GM19240 (cell line): Measurements from ENCODE around the gene MLN.
A peak's percentile ranks its signal among the peaks of the same experiment; 100 is the strongest.

Experiments
- DNase-seq: peaks from one replicate; pipeline ENCODE4 v3.0.0; 2011; ENCODE audit warnings: low spot score; ENCODE audit not compliant: insufficient read length

The MLN gene

GRCh38 chr6:33754222-33754621, 49.6 kb downstream of the MLN start:
- DNase-seq, result no peak

GRCh38 chr6:33752646-33753015, 51.2 kb downstream of the MLN start:
- DNase-seq, result no peak

- peak; percentile 29 for DNase-seq
Measured at GRCh38 chr6:33751771-33752645, 51.8 kb downstream of the MLN start.

- no peak for DNase-seq
Measured at GRCh38 chr6:33750244-33750991, 53.4 kb downstream of the MLN start.

- DNase-seq, result no peak
Measured at GRCh38 chr6:33749401-33749800, 54.4 kb downstream of the MLN start.

GRCh38 chr6:33748841-33749240, 55.0 kb downstream of the MLN start:
- DNase-seq, result no peak

GRCh38 chr6:33747823-33748222, 56.0 kb downstream of the MLN start:
- DNase-seq, result no peak

- DNase-seq, result no peak
Measured at GRCh38 chr6:33746651-33747100, 57.1 kb downstream of the MLN start, which contains the start of gene IP6K3. Gene IP6K3 (minus strand): TSS chr6:33746905. CDS start chr6:33735476, 11,429 bp downstream.

GRCh38 chr6:33746036-33746600, 57.7 kb downstream of the MLN start:
- no peak for DNase-seq

- DNase-seq, result no peak
Measured at GRCh38 chr6:33745548-33745947, 58.3 kb downstream of the MLN start.

GRCh38 chr6:33744895-33745546, 58.8 kb downstream of the MLN start:
- no peak for DNase-seq
